ENCODE results near the gene C16orf92.

GRCh38 chr16:30007378-30007895 is 15.6 kb upstream of the C16orf92 start:
- TF ChIP-seq, protein P1, sequence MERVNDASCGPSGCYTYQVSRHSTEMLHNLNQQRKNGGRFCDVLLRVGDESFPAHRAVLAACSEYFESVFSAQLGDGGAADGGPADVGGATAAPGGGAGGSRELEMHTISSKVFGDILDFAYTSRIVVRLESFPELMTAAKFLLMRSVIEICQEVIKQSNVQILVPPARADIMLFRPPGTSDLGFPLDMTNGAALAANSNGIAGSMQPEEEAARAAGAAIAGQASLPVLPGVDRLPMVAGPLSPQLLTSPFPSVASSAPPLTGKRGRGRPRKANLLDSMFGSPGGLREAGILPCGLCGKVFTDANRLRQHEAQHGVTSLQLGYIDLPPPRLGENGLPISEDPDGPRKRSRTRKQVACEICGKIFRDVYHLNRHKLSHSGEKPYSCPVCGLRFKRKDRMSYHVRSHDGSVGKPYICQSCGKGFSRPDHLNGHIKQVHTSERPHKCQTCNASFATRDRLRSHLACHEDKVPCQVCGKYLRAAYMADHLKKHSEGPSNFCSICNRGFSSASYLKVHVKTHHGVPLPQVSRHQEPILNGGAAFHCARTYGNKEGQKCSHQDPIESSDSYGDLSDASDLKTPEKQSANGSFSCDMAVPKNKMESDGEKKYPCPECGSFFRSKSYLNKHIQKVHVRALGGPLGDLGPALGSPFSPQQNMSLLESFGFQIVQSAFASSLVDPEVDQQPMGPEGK (CRISPR knock-in tag; IDR thresholded peaks at IDR 0.05; ENCODE audit: borderline replicate concordance) = no peak
- TF ChIP-seq, protein P2, sequence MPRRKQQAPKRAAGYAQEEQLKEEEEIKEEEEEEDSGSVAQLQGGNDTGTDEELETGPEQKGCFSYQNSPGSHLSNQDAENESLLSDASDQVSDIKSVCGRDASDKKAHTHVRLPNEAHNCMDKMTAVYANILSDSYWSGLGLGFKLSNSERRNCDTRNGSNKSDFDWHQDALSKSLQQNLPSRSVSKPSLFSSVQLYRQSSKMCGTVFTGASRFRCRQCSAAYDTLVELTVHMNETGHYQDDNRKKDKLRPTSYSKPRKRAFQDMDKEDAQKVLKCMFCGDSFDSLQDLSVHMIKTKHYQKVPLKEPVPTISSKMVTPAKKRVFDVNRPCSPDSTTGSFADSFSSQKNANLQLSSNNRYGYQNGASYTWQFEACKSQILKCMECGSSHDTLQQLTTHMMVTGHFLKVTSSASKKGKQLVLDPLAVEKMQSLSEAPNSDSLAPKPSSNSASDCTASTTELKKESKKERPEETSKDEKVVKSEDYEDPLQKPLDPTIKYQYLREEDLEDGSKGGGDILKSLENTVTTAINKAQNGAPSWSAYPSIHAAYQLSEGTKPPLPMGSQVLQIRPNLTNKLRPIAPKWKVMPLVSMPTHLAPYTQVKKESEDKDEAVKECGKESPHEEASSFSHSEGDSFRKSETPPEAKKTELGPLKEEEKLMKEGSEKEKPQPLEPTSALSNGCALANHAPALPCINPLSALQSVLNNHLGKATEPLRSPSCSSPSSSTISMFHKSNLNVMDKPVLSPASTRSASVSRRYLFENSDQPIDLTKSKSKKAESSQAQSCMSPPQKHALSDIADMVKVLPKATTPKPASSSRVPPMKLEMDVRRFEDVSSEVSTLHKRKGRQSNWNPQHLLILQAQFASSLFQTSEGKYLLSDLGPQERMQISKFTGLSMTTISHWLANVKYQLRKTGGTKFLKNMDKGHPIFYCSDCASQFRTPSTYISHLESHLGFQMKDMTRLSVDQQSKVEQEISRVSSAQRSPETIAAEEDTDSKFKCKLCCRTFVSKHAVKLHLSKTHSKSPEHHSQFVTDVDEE (CRISPR knock-in tag; IDR thresholded peaks at IDR 0.05) = no peak
- no peak for TF ChIP-seq ISL1 (CRISPR knock-in tag; IDR thresholded peaks at IDR 0.05)
